ENCODE data around the gene ADGRV1.

Gene ADGRV1

GRCh38 chr5:90939211-90939610 is 380.6 kb downstream of the ADGRV1 start:
- no peak for TF ChIP-seq CTCF (IDR thresholded peaks at IDR 0.05; ENCODE audit: unreplicated experiment in 3 of 3)

GRCh38 chr5:90940227-90940995 is 381.8 kb downstream of the ADGRV1 start:
- Mint-ChIP-seq H3K36me3 (ENCODE audit: low read depth) (no peaks in the 10 kb centered on the region), H3K4me3 (peak overlapping the region in 1 of 3 experiments; percentile 20), H3K27ac (peak overlapping the region; percentile 84 to 93 (median 92)), H3K4me1 (peaks cover 34% of the 10 kb centered on the region), H3K27me3 (ENCODE audit: low read depth) (no peaks in the 10 kb centered on the region), H3K9me3 (no peaks in the 10 kb centered on the region)
- TF ChIP-seq CTCF (IDR thresholded peaks at IDR 0.05; ENCODE audit: unreplicated experiment in 3 of 3): no peak

More at GRCh38 chr5:90939211-90939610, 380.6 kb downstream of the ADGRV1 start:
- Mint-ChIP-seq H3K27ac (peak overlapping the region; percentile 84 to 93 (median 92)), H3K4me3 (no peak overlapping the region), H3K4me1 (peaks cover 40% of the 10 kb centered on the region), H3K27me3 (ENCODE audit: low read depth) (no peaks in the 10 kb centered on the region), H3K9me3 (no peaks in the 10 kb centered on the region), H3K36me3 (ENCODE audit: low read depth) (no peaks in the 10 kb centered on the region)

GRCh38 chr5:90941002-90941720 is 382.6 kb downstream of the ADGRV1 start:
- Mint-ChIP-seq H3K27ac (peak overlapping the region; percentile 84 to 93 (median 92)), H3K4me1 (peaks cover 34% of the 10 kb centered on the region), H3K4me3 (no peak overlapping the region), H3K27me3 (ENCODE audit: low read depth) (no peaks in the 10 kb centered on the region), H3K9me3 (no peaks in the 10 kb centered on the region), H3K36me3 (ENCODE audit: low read depth) (peaks cover 4% of the 10 kb centered on the region)
- no peak for TF ChIP-seq CTCF (IDR thresholded peaks at IDR 0.05; ENCODE audit: unreplicated experiment in 3 of 3)

- Mint-ChIP-seq H3K27me3 (ENCODE audit: low read depth) (no peaks in the 10 kb centered on the region), H3K4me3 (no peak overlapping the region), H3K27ac (no peak overlapping the region), H3K4me1 (peaks cover 24% of the 10 kb centered on the region), H3K9me3 (no peaks in the 10 kb centered on the region), H3K36me3 (ENCODE audit: low read depth) (peaks cover 4% of the 10 kb centered on the region)
- no peak for TF ChIP-seq CTCF (IDR thresholded peaks at IDR 0.05; ENCODE audit: unreplicated experiment in 3 of 3)
Measured at GRCh38 chr5:90944116-90944515, 385.5 kb downstream of the ADGRV1 start.

- no peak overlapping the region for H3K4me3 Mint-ChIP-seq
- no peak overlapping the region for H3K27ac Mint-ChIP-seq
- no peaks in the 10 kb centered on the region for H3K27me3 Mint-ChIP-seq (ENCODE audit: low read depth)
- peaks cover 4% of the 10 kb centered on the region for H3K36me3 Mint-ChIP-seq (ENCODE audit: low read depth)
- H3K4me1 Mint-ChIP-seq: no peaks in the 10 kb centered on the region
- TF ChIP-seq CTCF (IDR thresholded peaks at IDR 0.05; ENCODE audit: unreplicated experiment in 3 of 3): no peak
- H3K9me3 Mint-ChIP-seq: no peaks in the 10 kb centered on the region
Measured at GRCh38 chr5:90947667-90948066, 389.1 kb downstream of the ADGRV1 start.
